ENCODE measurements around the gene PACC1. TPM values are rescaled to one million over a fixed set of nuclear protein-coding genes. Genes with fewer than 3 reads are reported as not detected.

PACC1 gene
- total and polyA plus RNA-seq, 5 experiments from 2014 or later: 8.0 to 15.5 (median 10.5) TPM

DNA sequence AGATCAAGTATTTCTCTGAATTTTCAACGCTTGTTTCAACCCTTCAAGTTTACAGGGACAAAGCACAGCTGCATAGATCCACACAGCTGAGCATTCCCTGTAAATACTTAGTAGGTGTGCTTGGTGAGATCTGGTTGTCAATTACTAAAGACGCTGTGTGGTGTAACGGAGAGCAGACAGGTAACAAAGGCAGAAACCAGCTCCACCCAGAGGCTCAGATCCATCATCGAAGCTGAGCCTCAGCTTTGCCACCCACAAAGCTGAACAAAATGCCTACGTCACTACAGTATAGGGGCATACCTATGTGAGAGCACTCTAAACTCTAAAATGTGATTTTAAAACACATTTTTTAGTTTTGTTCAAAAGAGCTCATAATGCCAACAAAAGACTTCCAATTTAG lies 38.7 kb downstream of the PACC1 start:
- Mint-ChIP-seq H3K4me1 (peaks cover 0 to 17% (median 7%) of the 10 kb centered on the region in 4 donors), H3K36me3 (peaks cover 0 to 82% (median 30%) of the 10 kb centered on the region in 3 donors), H3K9me3 (peaks cover 0 to 3% (median 0%) of the 10 kb centered on the region in 9 donors), H3K27me3 (no peaks in the 10 kb centered on the region), H3K4me3 (no peak overlapping the region), H3K27ac (peak overlapping the region in 3 of 10 donors; percentile 39 to 69 (median 53))
- POLR2A ChIA-PET: interaction anchor here (0.7 kb wide), 1 partner anchor 797 kb away, joined by 3 read pairs; the partner anchor contains the start of gene SLC30A1
- DNase-seq (no peak), ATAC-seq (no peak)

- peak; percentile 78 to 91 for ATAC-seq
- Mint-ChIP-seq H3K36me3 (peaks cover 10 to 78% (median 44%) of the 10 kb centered on the region in 3 donors), H3K9me3 (peaks cover 0 to 4% (median 0%) of the 10 kb centered on the region in 9 donors), H3K27ac (peak overlapping the region in 3 of 10 donors; percentile 20 to 61 (median 33)), H3K4me3 (no peak overlapping the region), H3K27me3 (no peaks in the 10 kb centered on the region), H3K4me1 (peaks cover 0 to 3% (median 1%) of the 10 kb centered on the region in 4 donors)
- POLR2A ChIA-PET: no interaction called here
- peak in 9 of 10 donors; percentile 17 to 67 (median 51) for DNase-seq
These were observed 46.6 kb downstream of the PACC1 start for GRCh38 chr1:212368073-212368484.

- Mint-ChIP-seq H3K27me3 (no peaks in the 10 kb centered on the region), H3K4me3 (no peak overlapping the region), H3K36me3 (peaks cover 10 to 77% (median 40%) of the 10 kb centered on the region in 3 donors), H3K27ac (peak overlapping the region in 2 of 10 donors; percentile 20 to 33), H3K4me1 (peaks cover 0 to 3% (median 1%) of the 10 kb centered on the region in 4 donors), H3K9me3 (peaks cover 0 to 4% (median 0%) of the 10 kb centered on the region in 9 donors)
- no peak for ATAC-seq
- no peak for DNase-seq
- POLR2A ChIA-PET: no interaction called here
These were observed 47.1 kb downstream of the PACC1 start for GRCh38 chr1:212367474-212368072.

DNA sequence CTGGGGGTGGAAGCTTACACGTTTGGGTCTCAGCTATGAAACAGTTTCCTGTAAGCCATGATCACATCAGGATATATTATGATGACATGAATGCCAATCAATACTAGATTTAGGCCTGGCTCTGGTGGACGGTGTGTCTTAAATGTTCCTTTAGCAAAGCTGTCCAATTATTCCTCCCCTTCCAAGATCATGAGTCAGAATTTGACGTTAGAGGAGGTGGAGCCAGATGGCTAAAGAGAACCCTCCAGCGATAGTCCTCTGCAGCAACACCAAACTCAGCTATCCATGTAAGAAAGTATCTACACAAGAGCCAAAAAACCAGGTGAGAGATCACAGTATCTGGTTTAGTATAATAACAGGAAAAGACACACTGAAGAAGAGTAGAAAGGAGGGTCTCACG lies 47.8 kb downstream of the PACC1 start:
- ATAC-seq (no peak), DNase-seq (no peak)
- Mint-ChIP-seq H3K36me3 (peaks cover 10 to 77% (median 36%) of the 10 kb centered on the region in 3 donors), H3K27me3 (no peaks in the 10 kb centered on the region), H3K9me3 (peaks cover 0 to 4% (median 0%) of the 10 kb centered on the region in 9 donors), H3K27ac (peak overlapping the region in 6 of 10 donors; percentile 18 to 68 (median 48)), H3K4me3 (no peak overlapping the region), H3K4me1 (peaks cover 0 to 3% (median under 1%) of the 10 kb centered on the region in 4 donors)
- POLR2A ChIA-PET: no interaction called here

- no peak overlapping the region for H3K4me3 Mint-ChIP-seq
- POLR2A ChIA-PET: no interaction called here
- H3K27ac Mint-ChIP-seq: peak overlapping the region in 5 of 10 donors; percentile 1 to 62 (median 48)
- no peaks in the 10 kb centered on the region for H3K27me3 Mint-ChIP-seq
- DNase-seq (no peak), ATAC-seq (no peak)
- H3K9me3 Mint-ChIP-seq: peaks cover 0 to 4% (median 0%) of the 10 kb centered on the region in 9 donors
- peaks cover 0 to 3% (median 0%) of the 10 kb centered on the region in 4 donors for H3K4me1 Mint-ChIP-seq
- peaks cover 5 to 77% (median 26%) of the 10 kb centered on the region in 3 donors for H3K36me3 Mint-ChIP-seq
These were observed 49.7 kb downstream of the PACC1 start for GRCh38 chr1:212364985-212365384.

DNA sequence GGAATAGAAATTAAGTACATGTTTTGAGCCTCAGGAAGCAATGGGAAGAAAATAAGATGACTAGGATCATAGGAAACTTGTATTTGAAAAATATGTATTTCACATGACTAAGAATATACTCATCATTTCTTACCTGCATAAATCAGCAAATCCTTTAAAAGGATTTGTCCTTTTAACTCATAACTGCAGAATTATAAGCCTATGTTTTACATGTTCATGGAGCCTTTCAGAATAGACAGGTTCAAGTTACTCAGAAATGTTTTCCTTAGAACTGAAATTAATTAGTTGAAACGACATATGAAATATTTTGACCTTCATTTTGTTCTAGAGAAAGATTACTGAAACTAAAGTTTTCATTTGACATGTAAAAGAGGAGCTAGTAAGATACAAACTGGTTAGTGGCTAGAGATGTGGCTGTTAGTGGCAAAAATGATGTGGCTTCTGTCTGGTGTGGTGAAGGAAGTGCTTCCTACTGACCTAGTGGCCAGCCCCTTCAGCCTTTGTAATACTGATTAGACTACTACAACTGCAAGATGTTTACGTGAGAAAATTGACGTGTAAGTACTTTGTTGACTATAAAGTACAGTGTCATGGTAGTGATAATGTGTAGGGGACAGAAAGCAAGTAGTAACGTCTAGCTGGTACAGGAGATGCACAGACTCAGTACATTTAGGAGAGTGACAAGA lies 54.7 kb downstream of the PACC1 start:
- peak overlapping the region in 7 of 10 donors; percentile 0 to 76 (median 11) for H3K27ac Mint-ChIP-seq
- no peak overlapping the region for H3K4me3 Mint-ChIP-seq
- ATAC-seq (no peak), DNase-seq (no peak)
- no peaks in the 10 kb centered on the region for H3K9me3 Mint-ChIP-seq
- H3K4me1 Mint-ChIP-seq: no peaks in the 10 kb centered on the region
- POLR2A ChIA-PET: interaction anchor here (0.6 kb wide), 1 partner anchor 95 kb away, joined by 3 read pairs; no protein-coding TSS in a partner anchor
- H3K27me3 Mint-ChIP-seq: no peaks in the 10 kb centered on the region
- peaks cover 0 to 86% (median 14%) of the 10 kb centered on the region in 3 donors for H3K36me3 Mint-ChIP-seq

DNA sequence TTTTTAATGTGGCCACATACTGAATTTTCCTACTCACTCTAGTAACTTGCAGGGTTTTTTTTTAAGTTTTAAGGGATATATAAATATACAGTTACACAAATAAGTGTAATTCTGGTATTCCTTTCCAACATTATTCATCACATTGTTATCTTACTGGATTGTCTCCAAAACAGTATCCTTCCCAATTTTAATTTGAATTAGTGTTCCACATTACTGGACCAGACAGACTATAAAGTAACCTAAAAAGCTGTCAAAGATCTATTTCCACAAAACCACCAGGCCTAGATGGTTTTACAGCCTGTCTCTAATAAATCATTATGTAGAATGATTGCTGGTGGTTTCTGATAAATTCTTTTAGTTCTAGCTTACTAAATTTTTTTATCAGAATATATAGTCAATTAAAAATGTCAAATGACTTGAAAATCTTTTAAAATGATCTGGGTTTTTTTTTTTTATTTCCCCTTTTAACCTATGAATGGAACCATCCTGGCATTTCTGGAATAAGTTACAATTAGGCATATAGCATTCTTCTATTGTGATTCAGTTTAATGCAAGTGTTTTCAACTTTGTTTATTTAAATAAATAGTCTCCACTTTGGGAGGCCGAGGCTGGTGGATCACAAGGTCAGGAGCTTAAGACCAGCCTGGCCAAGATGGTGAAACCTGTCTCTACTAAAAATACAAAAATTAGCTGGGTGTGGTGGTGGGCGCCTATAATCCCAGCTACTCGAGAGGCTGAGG lies 59.3 kb downstream of the PACC1 start:
- POLR2A ChIA-PET: no interaction called here
- ATAC-seq (no peak), DNase-seq (no peak)
- Mint-ChIP-seq H3K27me3 (no peaks in the 10 kb centered on the region), H3K9me3 (no peaks in the 10 kb centered on the region), H3K4me1 (peaks cover 0 to 2% (median 0%) of the 10 kb centered on the region in 4 donors), H3K4me3 (no peak overlapping the region), H3K27ac (peak overlapping the region in 1 of 10 donors; percentile 29), H3K36me3 (peaks cover 0 to 79% (median 9%) of the 10 kb centered on the region in 3 donors)

GRCh38 chr1:212354464-212354863 lies 60.2 kb downstream of the PACC1 start:
- peaks cover 0 to 2% (median 0%) of the 10 kb centered on the region in 4 donors for H3K4me1 Mint-ChIP-seq

DNA sequence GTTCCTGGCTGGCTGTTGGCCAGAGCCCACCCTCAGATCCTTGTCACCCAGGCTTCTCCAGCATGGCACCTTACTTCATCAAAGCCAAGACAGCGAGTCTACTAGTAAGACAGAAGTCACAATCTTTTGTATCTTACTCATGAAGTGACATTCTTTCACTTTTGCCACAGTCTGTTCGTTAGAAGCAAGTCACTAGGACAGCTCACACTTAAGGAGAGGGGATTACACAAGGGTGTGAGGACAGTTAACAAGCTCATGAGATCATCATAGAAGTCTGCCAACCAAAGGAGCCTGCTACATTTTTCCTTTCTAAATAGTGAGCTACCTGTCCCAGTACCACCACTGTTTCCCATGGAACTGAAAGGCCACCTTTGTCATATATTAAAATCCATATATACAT lies 61.5 kb downstream of the PACC1 start:
- Mint-ChIP-seq H3K4me1 (peaks cover 0 to 2% (median 0%) of the 10 kb centered on the region in 4 donors), H3K36me3 (peaks cover 0 to 71% (median 7%) of the 10 kb centered on the region in 3 donors)
- POLR2A ChIA-PET: no interaction called here

More at GRCh38 chr1:212354464-212354863, 60.2 kb downstream of the PACC1 start:
- Mint-ChIP-seq H3K4me3 (no peak overlapping the region), H3K36me3 (peaks cover 0 to 77% (median 7%) of the 10 kb centered on the region in 3 donors), H3K27me3 (no peaks in the 10 kb centered on the region), H3K27ac (peak overlapping the region in 6 of 10 donors; percentile 16 to 87 (median 61)), H3K9me3 (no peaks in the 10 kb centered on the region)
- no peak for ATAC-seq
- DNase-seq: no peak
- POLR2A ChIA-PET: no interaction called here

DNA sequence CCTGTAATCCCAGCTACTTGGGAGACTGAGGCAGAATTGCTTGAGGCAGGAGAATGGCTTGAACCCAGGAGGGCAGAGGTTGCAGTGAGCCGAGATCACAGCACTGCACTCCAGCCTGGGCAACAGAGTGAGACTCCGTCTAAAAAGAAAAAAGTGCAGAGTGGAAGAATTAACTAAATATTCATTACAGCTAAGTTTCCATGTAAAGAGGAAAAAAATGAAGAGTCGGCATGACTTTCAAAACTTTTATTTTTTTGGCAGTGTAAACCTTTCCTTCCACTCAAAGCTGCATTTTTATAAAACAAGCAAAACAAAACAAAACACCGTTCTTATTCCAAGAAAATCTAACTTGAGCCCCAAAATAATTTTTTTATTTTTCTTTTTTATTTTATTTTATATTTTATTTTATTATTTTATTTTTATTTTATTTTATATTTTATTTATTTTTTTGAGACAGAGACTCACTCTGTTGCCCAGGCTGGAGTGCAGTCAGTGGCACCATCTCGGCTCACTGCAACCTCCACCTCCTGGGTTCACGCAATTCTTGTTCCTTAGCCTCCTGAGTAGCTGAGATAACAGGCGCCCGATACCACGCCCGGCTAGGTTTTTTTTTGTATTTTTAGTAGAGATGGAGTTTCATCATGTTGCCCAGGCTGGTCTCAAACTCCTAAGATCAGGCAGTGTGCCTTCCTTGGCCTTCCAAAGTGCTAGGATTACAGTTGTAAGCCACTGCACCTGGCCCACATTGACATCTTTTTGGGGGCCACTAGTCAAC lies 62.9 kb downstream of the PACC1 start:
- Mint-ChIP-seq H3K27ac (peak overlapping the region in 3 of 10 donors; percentile 11 to 65 (median 29)), H3K27me3 (no peaks in the 10 kb centered on the region), H3K9me3 (no peaks in the 10 kb centered on the region), H3K36me3 (peaks cover 0 to 70% (median 8%) of the 10 kb centered on the region in 3 donors), H3K4me3 (no peak overlapping the region), H3K4me1 (peaks cover 0 to 2% (median 0%) of the 10 kb centered on the region in 4 donors)
- POLR2A ChIA-PET: interaction anchor here (1.1 kb wide), 1 partner anchor 11 kb away, joined by 3 read pairs; no protein-coding TSS in a partner anchor
- DNase-seq (no peak), ATAC-seq (no peak)

More for the DNA sequence above, 61.5 kb downstream of the PACC1 start:
- Mint-ChIP-seq H3K4me3 (no peak overlapping the region), H3K27me3 (no peaks in the 10 kb centered on the region), H3K9me3 (no peaks in the 10 kb centered on the region), H3K27ac (peak overlapping the region in 9 of 10 donors; percentile 5 to 79 (median 54))
- DNase-seq (no peak), ATAC-seq (no peak)

DNA sequence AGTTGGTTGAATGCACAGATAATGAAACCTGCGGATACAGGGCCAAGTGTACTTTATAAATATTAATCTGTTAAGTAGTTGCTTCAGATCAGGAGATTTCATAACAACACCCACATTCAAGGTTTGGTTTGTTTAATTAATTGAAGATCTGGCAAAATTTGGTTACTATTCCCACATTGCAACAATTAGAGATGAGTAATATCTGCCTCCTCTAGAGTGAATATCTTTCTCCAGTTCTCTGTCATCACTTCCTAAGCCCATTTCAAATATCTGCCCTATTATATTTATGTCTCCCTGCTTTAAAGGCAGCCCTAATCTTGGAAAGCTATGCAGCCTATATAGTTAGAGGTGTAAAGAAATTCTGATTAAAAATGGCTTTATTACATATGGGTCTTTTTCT lies 68.1 kb downstream of the PACC1 start:
- ATAC-seq: no peak
- Mint-ChIP-seq H3K4me1 (peaks cover 0 to 2% (median 0%) of the 10 kb centered on the region in 4 donors), H3K27ac (no peak overlapping the region)

DNA sequence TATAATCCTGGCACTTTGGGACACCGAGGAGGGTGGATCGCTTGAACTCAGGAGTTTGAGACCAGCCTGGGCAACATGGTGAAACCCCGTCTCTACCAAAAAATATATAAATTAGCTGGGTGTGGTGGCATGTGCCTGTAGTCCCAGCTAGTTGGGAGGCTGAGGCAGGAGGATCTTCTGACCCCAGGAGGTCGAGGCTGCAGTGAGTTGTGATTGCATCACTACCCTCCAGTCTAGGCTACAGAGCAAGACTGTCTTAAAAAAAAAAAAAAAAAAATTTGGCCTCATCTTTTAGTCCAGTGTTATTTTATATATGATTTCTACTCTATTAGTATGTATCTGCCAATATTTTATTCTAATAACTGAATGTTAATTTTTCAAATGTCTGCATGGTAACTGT lies 69.8 kb downstream of the PACC1 start:
- no peaks in the 10 kb centered on the region for H3K9me3 Mint-ChIP-seq
- DNase-seq: no peak
- peak overlapping the region in 1 of 10 donors; percentile 11 for H3K27ac Mint-ChIP-seq
- peaks cover 0 to 7% (median 4%) of the 10 kb centered on the region in 4 donors for H3K4me1 Mint-ChIP-seq
- POLR2A ChIA-PET: no interaction called here
- no peak overlapping the region for H3K4me3 Mint-ChIP-seq
- peaks cover 0 to 67% (median 8%) of the 10 kb centered on the region in 3 donors for H3K36me3 Mint-ChIP-seq
- no peaks in the 10 kb centered on the region for H3K27me3 Mint-ChIP-seq
- no peak for ATAC-seq

More for the DNA sequence above, 68.1 kb downstream of the PACC1 start:
- no peaks in the 10 kb centered on the region for H3K27me3 Mint-ChIP-seq
- H3K36me3 Mint-ChIP-seq: peaks cover 0 to 78% (median 8%) of the 10 kb centered on the region in 3 donors
- no peak for DNase-seq
- no peak overlapping the region for H3K4me3 Mint-ChIP-seq
- POLR2A ChIA-PET: no interaction called here
- no peaks in the 10 kb centered on the region for H3K9me3 Mint-ChIP-seq

All from naive thymus-derived CD8-positive, alpha-beta T cell (primary cell).